HK-2 (cell line): ENCODE results near the gene SLC4A1AP.
"Not testable (repeated sequence)": the region's sequence is repeated elsewhere in the genome, so short reads cannot be mapped to it uniquely, and the experiment has no call there.

Experiments used
- DNase-seq: peaks from one replicate; pipeline ENCODE4 v3.0.0-alpha.2; 2018; ENCODE audit not compliant: unreplicated experiment

The SLC4A1AP gene

DNA sequence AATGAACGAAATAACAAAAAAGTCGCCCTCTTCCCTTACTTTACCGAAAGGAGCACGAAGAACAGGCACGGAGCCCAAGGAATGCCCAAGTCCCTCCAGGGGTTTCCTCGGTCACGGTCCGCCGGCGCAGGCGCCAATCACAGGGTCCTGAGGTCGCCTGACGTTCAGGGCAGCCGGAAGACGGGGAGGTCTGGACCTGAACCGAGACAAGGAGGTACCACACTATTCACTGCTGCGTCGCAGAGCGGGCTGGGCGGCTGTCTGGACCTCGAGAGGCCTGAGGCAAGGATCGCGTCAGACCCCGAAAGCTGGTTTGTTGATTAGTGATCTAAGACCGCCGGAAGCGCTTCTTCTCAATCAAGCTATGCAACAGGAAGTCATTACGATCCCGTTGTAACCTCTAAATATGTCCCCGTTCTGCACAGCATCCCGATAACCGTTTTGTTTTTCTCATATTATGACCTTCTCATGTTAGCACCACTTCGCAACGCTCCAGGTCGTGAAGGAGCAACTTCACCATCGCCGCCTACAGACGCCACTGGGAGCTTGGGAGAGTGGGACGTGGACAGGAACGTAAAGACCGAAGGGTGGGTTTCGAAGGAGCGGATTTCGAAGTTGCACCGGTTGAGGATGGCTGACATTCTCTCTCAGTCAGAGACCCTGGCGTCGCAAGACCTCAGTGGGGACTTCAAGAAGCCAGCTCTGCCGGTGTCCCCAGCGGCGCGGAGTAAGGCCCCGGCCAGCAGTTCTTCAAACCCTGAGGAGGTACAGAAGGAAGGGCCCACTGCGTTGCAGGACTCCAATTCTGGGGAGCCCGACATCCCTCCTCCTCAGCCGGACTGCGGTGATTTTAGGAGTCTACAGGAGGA is at the start of gene SLC4A1AP, which contains the start of gene SUPT7L:
Gene SLC4A1AP (plus strand): TSS at position 605 of the 869 bp plus-strand sequence. CDS start 26 bp downstream, at position 631.
Gene SUPT7L (minus strand): TSS at position 330 of the 869 bp plus-strand sequence. CDS start 1,422 bp downstream, outside the sequence.
- DNase-seq = peak; percentile 79

DNA sequence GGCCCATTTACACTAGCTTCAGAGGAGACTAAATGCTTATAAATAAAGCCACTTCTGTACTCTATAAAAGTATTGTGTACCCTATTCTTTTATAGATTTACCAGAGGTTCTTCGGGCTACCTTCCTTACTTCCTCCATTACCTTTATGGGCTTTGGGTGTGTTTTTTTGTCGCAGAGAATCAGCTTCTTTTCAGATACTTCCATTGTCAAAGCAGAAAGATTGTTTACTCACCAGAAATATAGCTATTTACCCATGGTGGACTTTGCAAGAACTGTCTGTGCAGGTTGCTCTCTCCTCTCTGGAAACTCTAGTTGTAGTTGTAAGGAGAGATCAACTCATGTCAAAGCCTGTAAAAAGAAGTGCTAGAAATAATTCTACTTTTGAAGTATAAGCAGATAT is 49.7 kb upstream of the SLC4A1AP start:
- DNase-seq = no peak

DNA sequence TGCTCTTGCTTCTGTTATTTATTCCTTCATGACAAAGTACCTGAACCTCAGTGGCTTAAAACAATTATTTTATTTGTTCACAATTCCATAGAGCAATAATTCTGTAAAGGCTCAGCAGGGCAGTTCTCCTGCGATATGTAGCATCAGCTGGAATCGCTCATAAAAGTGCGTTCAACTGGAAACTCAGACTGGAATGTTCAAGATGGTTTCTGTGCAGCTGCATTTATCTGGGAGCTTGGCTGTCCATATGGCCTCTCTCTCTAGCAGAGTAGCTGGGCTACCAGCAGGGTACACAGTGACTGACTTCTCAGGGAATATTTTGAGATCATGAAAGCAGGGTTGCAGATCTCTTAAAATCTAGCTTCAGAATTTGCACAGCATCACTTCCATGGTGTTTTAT is 48.4 kb upstream of the SLC4A1AP start:
- DNase-seq = no peak

DNA sequence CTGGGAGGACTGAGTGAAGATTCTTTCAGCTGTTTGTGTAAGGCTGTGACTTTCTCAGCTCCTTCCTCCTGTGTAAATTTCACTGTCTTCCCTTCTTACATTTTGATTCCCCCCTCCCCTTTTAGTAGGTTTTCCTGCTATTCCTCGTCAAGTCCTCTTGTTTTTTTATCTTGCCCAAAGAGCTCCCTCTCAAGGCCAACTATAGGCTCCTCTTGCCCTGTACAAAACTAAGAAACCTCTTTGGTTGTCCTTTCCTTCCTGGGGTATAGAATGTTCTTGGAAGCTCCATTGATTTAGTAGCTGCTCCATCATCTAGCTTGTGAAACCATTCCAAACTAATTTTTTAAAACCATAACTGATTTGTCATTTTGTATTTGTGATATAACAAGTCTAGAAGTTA is 42.2 kb upstream of the SLC4A1AP start:
- DNase-seq = no peak

GRCh38 chr2:27622921-27623384 is 40.7 kb upstream of the SLC4A1AP start:
- DNase-seq = peak; percentile 16

GRCh38 chr2:27624943-27625342 is 38.7 kb upstream of the SLC4A1AP start:
- no peak for DNase-seq

- DNase-seq = not testable (repeated sequence)
Observed at GRCh38 chr2:27626323-27626722, 37.4 kb upstream of the SLC4A1AP start.

- DNase-seq = not testable (repeated sequence)
Observed at GRCh38 chr2:27626921-27627320, 36.8 kb upstream of the SLC4A1AP start.

DNA sequence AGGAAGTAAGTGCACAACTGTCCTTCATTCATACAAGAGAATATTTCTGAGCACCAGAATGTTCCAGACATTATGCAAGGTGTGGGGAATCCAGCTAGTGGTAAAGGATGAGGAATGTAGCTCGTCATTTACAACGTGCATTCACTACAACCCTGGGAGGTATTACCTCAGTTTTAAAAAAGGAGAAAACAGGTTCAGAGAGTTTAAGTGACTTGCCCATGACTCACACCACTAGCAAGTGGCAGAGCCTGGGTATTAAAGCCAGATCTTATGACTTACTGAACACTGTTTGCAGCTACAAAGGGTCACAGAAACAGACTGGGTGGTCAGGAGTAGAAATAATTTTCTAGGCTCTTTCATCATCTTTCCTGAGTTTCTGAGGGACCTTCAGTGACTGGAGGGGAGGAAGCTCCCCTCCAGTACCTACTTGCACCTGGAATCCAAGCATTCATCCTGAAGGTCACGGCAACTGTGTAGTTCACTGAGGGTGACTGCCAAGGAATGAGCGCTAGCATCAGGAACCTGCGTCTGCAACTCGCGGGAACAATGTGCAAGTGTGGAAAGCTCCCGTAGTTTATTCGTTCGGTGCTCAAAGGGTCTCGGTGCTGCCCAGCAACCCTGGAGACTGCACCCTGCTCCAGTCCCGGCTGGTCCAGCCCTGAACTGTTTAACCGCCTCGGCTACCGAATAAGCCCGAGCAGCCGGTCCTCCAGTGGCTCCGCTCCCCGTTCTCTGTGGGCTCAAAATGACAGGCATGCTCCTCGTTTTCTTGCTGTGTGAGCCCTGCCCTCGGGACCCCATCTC is 35.5 kb upstream of the SLC4A1AP start:
- peak; percentile 57 for DNase-seq

DNA sequence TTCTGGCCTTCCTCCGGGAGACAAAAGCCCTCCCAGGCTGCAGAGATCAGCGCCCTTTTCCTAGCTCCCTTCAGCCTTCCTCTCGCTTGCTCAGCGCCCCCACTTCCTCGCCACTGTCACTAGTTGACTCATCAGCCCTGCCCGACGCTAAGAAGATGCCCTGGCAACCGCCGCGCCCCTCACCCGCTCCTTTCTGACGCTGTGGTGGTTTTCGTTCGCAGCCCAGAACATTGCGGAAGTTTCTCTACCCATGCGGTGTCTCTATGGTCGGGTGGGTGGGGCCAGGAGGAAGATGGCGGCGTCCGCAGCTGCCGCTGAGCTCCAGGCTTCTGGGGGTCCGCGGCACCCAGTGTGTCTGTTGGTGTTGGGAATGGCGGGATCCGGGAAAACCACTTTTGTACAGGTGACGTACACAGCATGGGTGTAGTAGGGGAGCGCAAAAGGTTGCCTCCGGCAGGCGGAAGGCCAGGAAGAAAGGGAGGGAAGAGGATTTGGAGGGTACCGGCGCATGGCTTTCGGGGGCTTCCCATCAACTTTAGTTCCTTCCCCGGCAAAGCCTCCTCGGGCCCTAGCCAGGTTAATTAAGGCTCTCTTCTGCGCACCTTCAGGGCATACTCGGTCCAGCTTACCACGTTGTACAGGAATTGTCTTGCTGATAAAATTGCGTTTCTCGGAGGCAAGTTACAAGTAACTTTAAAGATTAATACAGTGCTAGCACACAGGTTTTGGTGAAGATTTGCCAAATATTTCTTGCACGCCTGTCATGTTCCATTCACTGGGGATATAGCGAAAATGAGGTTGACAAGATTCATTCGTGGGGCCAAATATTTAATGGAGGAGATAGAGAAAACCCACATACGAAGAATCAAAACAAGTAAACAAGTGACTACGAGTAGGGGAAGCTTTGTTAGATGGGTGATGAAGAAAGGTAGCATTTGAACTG is 34.7 kb upstream of the SLC4A1AP start, which contains the start of the genes CCDC121 and GPN1:
Gene CCDC121 (minus strand): TSS at position 246 of the 943 bp plus-strand sequence. CDS start 1,213 bp downstream, outside the sequence.
Gene GPN1 (plus strand): TSS at position 284 of the 943 bp plus-strand sequence. CDS start 9 bp downstream, at position 293.
- peak; percentile 96 for DNase-seq

- not testable (repeated sequence) for DNase-seq
Observed at GRCh38 chr2:27630257-27630656, 33.4 kb upstream of the SLC4A1AP start.

DNA sequence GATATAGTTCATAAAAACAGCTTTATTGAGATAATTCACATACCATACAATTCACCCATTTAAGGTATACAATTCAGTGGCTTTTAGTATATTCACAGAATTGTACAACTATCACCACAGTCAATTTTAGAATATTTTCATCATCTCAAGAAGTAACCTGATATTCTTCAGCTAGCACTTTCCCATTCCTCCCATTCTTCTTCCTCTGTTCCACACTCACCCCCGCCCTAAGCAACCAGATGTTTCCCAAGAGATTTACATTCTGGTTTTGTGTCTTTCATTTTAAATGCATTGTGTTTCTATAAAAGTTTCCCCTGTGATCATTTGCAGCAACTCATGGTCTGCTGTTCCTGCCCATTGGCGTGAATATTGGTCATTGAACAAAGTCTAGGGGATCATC is 29.4 kb upstream of the SLC4A1AP start:
- no peak for DNase-seq

GRCh38 chr2:27636766-27637165 is 26.9 kb upstream of the SLC4A1AP start:
- DNase-seq = no peak

DNA sequence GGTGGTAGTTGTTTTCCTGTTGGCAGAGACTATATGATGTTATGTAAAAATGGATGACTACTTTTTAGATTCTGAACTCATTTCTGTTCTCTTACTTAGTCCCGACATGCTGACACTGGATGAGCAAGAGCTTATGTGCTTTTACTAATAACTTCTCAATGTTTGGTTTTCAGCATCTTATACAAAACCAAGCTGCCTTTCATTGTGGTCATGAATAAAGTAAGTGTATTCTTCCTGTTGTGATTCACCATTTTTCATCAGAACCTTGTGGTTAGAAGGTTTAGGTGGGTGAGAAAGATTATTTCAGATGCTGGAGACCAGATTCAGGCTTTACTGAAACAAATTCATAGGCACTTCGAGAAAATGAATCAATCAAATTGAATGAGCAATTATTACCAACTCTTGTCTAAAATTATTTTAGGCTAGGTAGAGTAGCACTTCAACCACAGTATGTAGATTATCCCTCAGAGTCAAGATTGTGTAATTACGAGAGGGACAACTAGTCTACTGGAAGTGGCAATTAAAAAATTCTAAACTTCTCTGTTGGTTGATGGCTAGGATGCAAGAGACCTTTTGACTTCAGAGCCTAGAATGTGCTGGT is 25.6 kb upstream of the SLC4A1AP start:
- no peak for DNase-seq

DNA sequence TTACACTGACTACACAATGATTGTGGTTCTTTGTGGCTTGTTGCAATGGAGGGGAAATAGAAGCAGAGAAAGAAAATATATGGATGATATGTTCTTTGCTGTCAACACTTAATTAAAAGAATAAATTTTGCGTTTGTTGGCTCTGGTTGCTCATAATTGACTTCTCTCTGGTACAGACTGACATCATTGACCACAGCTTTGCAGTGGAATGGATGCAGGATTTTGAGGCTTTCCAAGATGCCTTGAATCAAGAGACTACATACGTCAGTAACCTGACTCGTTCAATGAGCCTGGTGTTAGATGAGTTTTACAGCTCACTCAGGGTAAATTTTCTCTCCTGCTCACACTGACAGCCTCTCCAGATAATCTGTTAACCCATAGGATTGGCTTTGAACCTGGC is 25.0 kb upstream of the SLC4A1AP start:
- no peak for DNase-seq

DNA sequence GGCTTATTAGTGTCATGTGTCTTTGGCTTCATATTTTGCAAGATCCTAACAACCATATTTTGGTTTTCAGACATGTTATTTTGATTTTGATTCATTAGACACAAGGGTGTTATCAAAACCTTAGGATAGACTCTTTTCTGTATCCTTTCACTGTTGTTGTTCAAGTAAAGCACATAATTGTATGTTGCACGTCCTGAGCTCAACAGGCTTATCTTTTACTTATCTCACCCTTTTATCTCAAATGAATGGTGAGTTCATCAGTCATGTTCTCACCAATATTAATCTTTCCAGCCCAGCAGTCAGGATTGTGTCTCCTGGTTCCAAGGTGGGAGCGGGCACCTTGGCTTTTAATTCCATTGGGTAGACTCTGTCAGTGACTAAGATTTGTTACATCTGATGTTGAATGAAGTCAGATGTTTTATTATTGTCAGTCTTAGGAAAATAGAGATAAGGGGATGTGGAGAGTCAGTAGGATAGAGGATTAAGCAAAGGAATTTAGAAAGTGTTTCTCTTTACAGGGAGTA is 22.9 kb upstream of the SLC4A1AP start:
- no peak for DNase-seq

DNA sequence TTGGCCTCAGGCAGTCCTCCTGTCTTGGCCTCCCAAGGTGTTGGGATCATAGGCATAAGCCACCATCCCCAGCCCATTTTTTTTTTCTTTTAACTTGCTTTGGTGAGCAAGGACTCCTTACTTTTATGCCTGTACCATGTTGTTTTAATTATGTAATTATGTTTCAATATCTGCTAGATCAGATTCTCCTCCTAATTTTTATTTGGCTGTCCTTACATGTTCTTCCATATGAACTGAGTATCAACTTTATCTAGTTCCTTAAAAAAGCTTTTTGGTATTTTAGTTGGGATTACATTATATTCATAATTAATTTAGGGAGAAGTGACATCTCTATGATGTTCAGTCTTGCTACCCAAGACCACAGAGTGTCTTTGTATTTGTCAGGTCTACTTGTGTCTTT is 18.5 kb upstream of the SLC4A1AP start:
- no peak for DNase-seq

GRCh38 chr2:27647289-27647688 is 16.4 kb upstream of the SLC4A1AP start:
- DNase-seq = no peak

DNA sequence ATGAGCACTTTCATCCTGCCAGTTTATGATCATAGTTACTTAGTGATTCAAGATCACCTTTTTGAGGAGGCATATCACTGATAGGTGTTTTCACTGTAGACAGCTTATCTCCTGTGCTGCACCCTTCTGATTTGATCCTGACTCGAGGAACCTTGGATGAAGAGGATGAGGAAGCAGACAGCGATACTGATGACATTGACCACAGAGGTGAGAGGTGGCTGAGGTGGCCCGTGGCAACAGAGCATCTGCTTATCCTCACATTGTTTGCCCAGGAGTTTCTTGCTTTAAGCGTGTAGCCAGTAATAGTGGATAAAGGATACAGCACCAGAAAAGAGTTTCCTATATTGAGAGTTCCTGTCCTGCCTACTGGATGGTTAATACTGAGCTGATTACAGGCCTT is 16.0 kb upstream of the SLC4A1AP start:
- DNase-seq = no peak

DNA sequence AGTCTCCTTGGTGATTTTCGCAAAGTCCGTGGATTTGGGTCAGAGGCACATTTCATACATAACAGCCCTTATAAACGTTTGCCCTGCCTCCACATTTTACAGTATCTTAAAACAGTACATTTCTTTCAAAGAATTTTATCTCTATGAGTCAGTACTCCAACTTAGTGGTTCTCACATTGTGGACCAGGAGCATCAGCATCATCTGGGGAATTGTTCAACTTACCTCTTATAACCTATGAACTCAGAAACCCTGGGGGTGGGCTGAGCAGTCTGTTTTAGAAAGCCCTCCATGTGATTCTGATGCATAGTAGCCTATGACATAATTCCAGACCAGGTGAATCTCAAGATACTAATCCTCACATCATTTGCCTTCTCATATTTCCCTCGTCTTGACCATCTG is 12.6 kb upstream of the SLC4A1AP start:
- no peak for DNase-seq
